ENCODE results near the gene MBD4. TPM values are rescaled to one million over a fixed set of nuclear protein-coding genes. Genes with fewer than 3 reads are reported as not detected.

Gene MBD4
- polyA plus RNA-seq, 1 donor (not counting 4 experiments of a cell fraction or from before 2014, with no cell fraction given), result 35.0 TPM

- Histone ChIP-seq H3K4me2 (ENCODE audit: control insufficient read depth, extremely low read depth, insufficient read depth, low read depth, low read length) (no peak overlapping the region), H3K9me3 (ENCODE audit: control insufficient read depth, low read depth, low read length) (no peaks in the 10 kb centered on the region), H3K27me3 (ENCODE audit: control insufficient read depth, extremely low read depth, insufficient read depth, low read length) (no peaks in the 10 kb centered on the region), H3K9me1 (ENCODE audit: control insufficient read depth, extremely low read depth, insufficient read depth, low read length) (no peaks in the 10 kb centered on the region), H2AFZ (ENCODE audit: control insufficient read depth, low read length) (no peak overlapping the region), H3K79me2 (ENCODE audit: control insufficient read depth, insufficient read depth, low read length) (peaks cover 13% of the 10 kb centered on the region), H3K9ac (ENCODE audit: control insufficient read depth, extremely low read depth, insufficient read depth, low read length) (no peak overlapping the region), H3K36me3 (ENCODE audit: control insufficient read depth in 2 of 2, extremely low read depth in 1 of 2, insufficient read depth in 2 of 2, low read length in 2 of 2) (no peaks in the 10 kb centered on the region), H3K4me3 (ENCODE audit: control insufficient read depth in 2 of 3, extremely low read depth in 1 of 3, insufficient read depth in 2 of 3, low read depth in 1 of 3, low read length in 3 of 3) (no peak overlapping the region), H3K27ac (ENCODE audit: control insufficient read depth, insufficient read depth, low read length) (no peak overlapping the region), H3K4me1 (ENCODE audit: control insufficient read depth, extremely low read depth, insufficient read depth, low read length) (peaks cover 18% of the 10 kb centered on the region), H4K20me1 (ENCODE audit: control insufficient read depth, extremely low read depth, insufficient read depth, low read length) (no peaks in the 10 kb centered on the region)
- FAIRE-seq (no peak), DNase-seq (ENCODE audit: low read depth, low spot score) (no peak)
- dilution Hi-C loops (cut with MboI; ENCODE audit: extremely low pct_ligation_motif_present, low sequenced_read_pairs), result no loop called here
- TF ChIP-seq EZH2 (IDR thresholded peaks at IDR 0.05; ENCODE audit: low read length) (no peak), CTCF (optimal IDR thresholded peaks at IDR 0.05 in 1 of 3, IDR thresholded peaks at IDR 0.05 in 1 of 3, conservative IDR thresholded peaks at IDR 0.05 in 1 of 3; ENCODE audit: extremely low read depth in 1 of 3, insufficient read depth in 2 of 3, low read length in 3 of 3) (no peak)
Observed at GRCh38 chr3:129442947-129443346, 3.2 kb upstream of the MBD4 start.

GRCh38 chr3:129442486-129442885, 2.7 kb upstream of the MBD4 start:
- H3K9me3 ChIP-seq (ENCODE audit: control insufficient read depth, low read depth, low read length), result no peaks in the 10 kb centered on the region
- no peak overlapping the region for H3K9ac ChIP-seq (ENCODE audit: control insufficient read depth, extremely low read depth, insufficient read depth, low read length)
- peaks cover 19% of the 10 kb centered on the region for H3K4me1 ChIP-seq (ENCODE audit: control insufficient read depth, extremely low read depth, insufficient read depth, low read length)
- peaks cover 0 to 1% of the 10 kb centered on the region in 2 experiments for H3K36me3 ChIP-seq (ENCODE audit: control insufficient read depth in 2 of 2, extremely low read depth in 1 of 2, insufficient read depth in 2 of 2, low read length in 2 of 2)
- H4K20me1 ChIP-seq (ENCODE audit: control insufficient read depth, extremely low read depth, insufficient read depth, low read length), result no peaks in the 10 kb centered on the region
- H3K79me2 ChIP-seq (ENCODE audit: control insufficient read depth, insufficient read depth, low read length), result peaks cover 13% of the 10 kb centered on the region
- no peak overlapping the region for H3K4me3 ChIP-seq (ENCODE audit: control insufficient read depth in 2 of 3, extremely low read depth in 1 of 3, insufficient read depth in 2 of 3, low read depth in 1 of 3, low read length in 3 of 3)
- no peak overlapping the region for H3K4me2 ChIP-seq (ENCODE audit: control insufficient read depth, extremely low read depth, insufficient read depth, low read depth, low read length)
- H3K27ac ChIP-seq (ENCODE audit: control insufficient read depth, insufficient read depth, low read length), result no peak overlapping the region
- dilution Hi-C loops (cut with MboI; ENCODE audit: extremely low pct_ligation_motif_present, low sequenced_read_pairs), result no loop called here
- TF ChIP-seq CTCF (optimal IDR thresholded peaks at IDR 0.05 in 1 of 3, IDR thresholded peaks at IDR 0.05 in 1 of 3, conservative IDR thresholded peaks at IDR 0.05 in 1 of 3; ENCODE audit: extremely low read depth in 1 of 3, insufficient read depth in 2 of 3, low read length in 3 of 3) (no peak), EZH2 (IDR thresholded peaks at IDR 0.05; ENCODE audit: low read length) (no peak)
- no peaks in the 10 kb centered on the region for H3K9me1 ChIP-seq (ENCODE audit: control insufficient read depth, extremely low read depth, insufficient read depth, low read length)
- H2AFZ ChIP-seq (ENCODE audit: control insufficient read depth, low read length), result no peak overlapping the region
- DNase-seq (ENCODE audit: low read depth, low spot score), result no peak
- FAIRE-seq, result no peak
- no peaks in the 10 kb centered on the region for H3K27me3 ChIP-seq (ENCODE audit: control insufficient read depth, extremely low read depth, insufficient read depth, low read length)
